Right cardiac atrium (tissue), 5 donors: Measurements from ENCODE around the gene TRIM17. TPM values are rescaled to one million over a fixed set of nuclear protein-coding genes. Genes with fewer than 3 reads are reported as not detected.

ENCODE experiments used
- ATAC-seq, 2 donors: fragments of 200-7000 bp; cut with Tn5 transposase; one replicate each; pipeline versions ENCODE4 v1.8.0 to v1.9.1; 2020; ENCODE audit warnings: moderate library complexity in 2 of 2, mild to moderate bottlenecking in 1 of 2
- DNase-seq, 3 donors: peaks; one replicate each; pipeline ENCODE4 v3.0.0-alpha.2; 2020
- H3K27ac ChIP-seq: one replicate; pipeline ENCODE4 v1.5.1; 2013; ENCODE audit warnings: mild to moderate bottlenecking, low read length, control low read depth, moderate library complexity
- H3K27me3 ChIP-seq: one replicate; pipeline ENCODE4 v1.6.1; 2013; ENCODE audit not compliant: control insufficient read depth, insufficient read depth
- H3K4me1 ChIP-seq: one replicate; pipeline ENCODE4 v1.6.1; 2013; ENCODE audit warnings: low read length; ENCODE audit not compliant: control insufficient read depth, insufficient read depth
- H3K4me3 ChIP-seq: one replicate; pipeline ENCODE4 v1.5.1; 2013; ENCODE audit warnings: low read length, control low read depth
- H3K9me3 ChIP-seq: one replicate; pipeline ENCODE4 v1.6.1; 2013; ENCODE audit warnings: low read length; ENCODE audit not compliant: control insufficient read depth
- WGBS: extraction: QIAGEN DNeasy Blood & Tissue Kit; methylation state at CpG from one replicate; pipeline ENCODE4 v1.1.7; 2013; 5-methylcytosine and 5-hydroxymethylcytosine counted together
- intact Hi-C, 4 donors: fragments of 100-400 bp; cut with DNase I; formaldehyde crosslinking; loops; one replicate each; pipeline versions ENCODE4 v1.11.0 to v1.14.0; 2022 to 2023
- polyA plus RNA-seq: library from polyadenylated mRNA; stranded (reverse); fragments of 200-250 nt; gene quantifications from one replicate; pipeline ENCODE4 v1.2.3, GENCODE V29; 2013
- total RNA-seq, 4 donors: library from RNA; stranded (reverse); fragmentation: NEBNext Ultra II Directional; extraction: Animal tissue kit (Norgen Biotek cat#: 25700); gene quantifications; one replicate each; pipeline ENCODE4 v1.2.1, GENCODE V29; 2021
- donor health status: healthy with polysubstance abuse.
- donor health status: DM: no; HTN: yes; CAD: no.
- donor health status: DM: no; HTN: no; CAD: no.
- donor health status: DM: no; HTN: yes; CAD: no; lungs with severe emphysema.
- donor health status: DM: yes; HTN: yes; CAD: no.

TRIM17 gene
- total and polyA plus RNA-seq, 5 donors: 0.41 to 2.4 (median 0.83) TPM

- WGBS: 64% methylated on average over 8 of the region's 8 CpGs
- no peaks in the 10 kb centered on the region for H3K9me3 ChIP-seq
- H3K27ac ChIP-seq: no peak overlapping the region
- no peak for ATAC-seq
- no peaks in the 10 kb centered on the region for H3K4me1 ChIP-seq
- DNase-seq: no peak
- H3K27me3 ChIP-seq: no peaks in the 10 kb centered on the region
- no peak overlapping the region for H3K4me3 ChIP-seq
- intact Hi-C loops: no loop called here
Observed at GRCh38 chr1:228429007-228429406, 12.3 kb upstream of the TRIM17 start.

- no peaks in the 10 kb centered on the region for H3K27me3 ChIP-seq
- WGBS: 71% methylated on average over 4 of the region's 4 CpGs
- ATAC-seq (no peak), DNase-seq (no peak)
- H3K4me3 ChIP-seq: no peak overlapping the region
- no peak overlapping the region for H3K27ac ChIP-seq
- H3K9me3 ChIP-seq: no peaks in the 10 kb centered on the region
- no peaks in the 10 kb centered on the region for H3K4me1 ChIP-seq
- intact Hi-C loops: no loop called here
Observed at GRCh38 chr1:228428412-228428811, 11.8 kb upstream of the TRIM17 start.

- no peak overlapping the region for H3K27ac ChIP-seq
- no peak overlapping the region for H3K4me3 ChIP-seq
- DNase-seq (no peak), ATAC-seq (no peak)
- H3K27me3 ChIP-seq: no peaks in the 10 kb centered on the region
- intact Hi-C loops: no loop called here
- no peaks in the 10 kb centered on the region for H3K9me3 ChIP-seq
- WGBS: 48% methylated on average over 5 of the region's 5 CpGs
- H3K4me1 ChIP-seq: no peaks in the 10 kb centered on the region
Observed at GRCh38 chr1:228426518-228427175, 10.0 kb upstream of the TRIM17 start.

- ATAC-seq: no peak
- no peak for DNase-seq
- intact Hi-C loops: no loop called here
- WGBS: 98% methylated on average over 62 of the region's 62 CpGs
- H3K4me1 ChIP-seq: no peaks in the 10 kb centered on the region
- no peak overlapping the region for H3K4me3 ChIP-seq
- no peaks in the 10 kb centered on the region for H3K9me3 ChIP-seq
- H3K27ac ChIP-seq: no peak overlapping the region
- H3K27me3 ChIP-seq: no peaks in the 10 kb centered on the region
Observed at GRCh38 chr1:228424685-228425660, 8.3 kb upstream of the TRIM17 start.

- Histone ChIP-seq H3K9me3 (no peaks in the 10 kb centered on the region), H3K27ac (no peak overlapping the region), H3K4me1 (no peaks in the 10 kb centered on the region), H3K27me3 (no peaks in the 10 kb centered on the region), H3K4me3 (no peak overlapping the region)
- intact Hi-C loops: no loop called here
- WGBS: 90% methylated on average over 7 of the region's 7 CpGs
- DNase-seq: no peak
- no peak for ATAC-seq
Observed at GRCh38 chr1:228423404-228424053, 6.9 kb upstream of the TRIM17 start.

GRCh38 chr1:228420968-228421826, 4.5 kb upstream of the TRIM17 start:
- Histone ChIP-seq H3K9me3 (no peaks in the 10 kb centered on the region), H3K4me3 (no peak overlapping the region), H3K27me3 (no peaks in the 10 kb centered on the region), H3K4me1 (no peaks in the 10 kb centered on the region), H3K27ac (no peak overlapping the region)
- intact Hi-C loops: no loop called here
- no peak for DNase-seq
- 89% methylated on average over 7 of the region's 7 CpGs for WGBS
- no peak for ATAC-seq

- 84% methylated on average over 7 of the region's 7 CpGs for WGBS
- H3K9me3 ChIP-seq: no peaks in the 10 kb centered on the region
- no peak for ATAC-seq
- no peaks in the 10 kb centered on the region for H3K27me3 ChIP-seq
- no peak for DNase-seq
- H3K4me3 ChIP-seq: no peak overlapping the region
- H3K27ac ChIP-seq: no peak overlapping the region
- peaks cover 5% of the 10 kb centered on the region for H3K4me1 ChIP-seq
- intact Hi-C loops: no loop called here
Observed at GRCh38 chr1:228417483-228418203, 982 bp upstream of the TRIM17 start.

- 16% methylated on average over 12 of the region's 12 CpGs for WGBS
- intact Hi-C loops: no loop called here
- Histone ChIP-seq H3K4me3 (no peak overlapping the region), H3K4me1 (peaks cover 5% of the 10 kb centered on the region), H3K27ac (no peak overlapping the region), H3K27me3 (no peaks in the 10 kb centered on the region), H3K9me3 (no peaks in the 10 kb centered on the region)
- ATAC-seq (peak; percentile 7 to 14), DNase-seq (no peak)
Observed at GRCh38 chr1:228417061-228417460, 400 bp upstream of the TRIM17 start.

GRCh38 chr1:228415853-228416216, 826 bp downstream of the TRIM17 start:
- 16% methylated on average over 23 of the region's 23 CpGs for WGBS
- DNase-seq (peak in 1 of 3 donors; percentile 16), ATAC-seq (no peak)
- Histone ChIP-seq H3K9me3 (no peaks in the 10 kb centered on the region), H3K27me3 (no peaks in the 10 kb centered on the region), H3K27ac (no peak overlapping the region), H3K4me1 (peaks cover 5% of the 10 kb centered on the region), H3K4me3 (peak overlapping the region; percentile 55)
- intact Hi-C loops: no loop called here

GRCh38 chr1:228415221-228415620, 1.4 kb downstream of the TRIM17 start:
- peak in 1 of 2 donors; percentile 10 for ATAC-seq

More at GRCh38 chr1:228415221-228415620, 1.4 kb downstream of the TRIM17 start:
- Histone ChIP-seq H3K4me3 (no peak overlapping the region), H3K4me1 (peaks cover 5% of the 10 kb centered on the region), H3K9me3 (no peaks in the 10 kb centered on the region), H3K27me3 (no peaks in the 10 kb centered on the region), H3K27ac (no peak overlapping the region)
- DNase-seq: peak in 1 of 3 donors; percentile 24
- intact Hi-C loops: no loop called here
- WGBS: 39% methylated on average over 7 of the region's 7 CpGs
